Heart right ventricle (tissue), 16 donors: ENCODE data around the gene WDR5B. TPM values are rescaled to one million over a fixed set of nuclear protein-coding genes. Genes with fewer than 3 reads are reported as not detected.

ENCODE experiments used
- ATAC-seq, 8 donors: fragments of 200-7000 bp; cut with Tn5 transposase; one replicate each; pipeline ENCODE4 v1.9.1; 2020; ENCODE audit warnings: mild to moderate bottlenecking in 8 of 8, moderate library complexity in 8 of 8, moderate number of reproducible peaks in 1 of 8
- DNase-seq, 2 donors: peaks; one replicate each; pipeline ENCODE4 v3.0.0-alpha.2; 2020
- H3K27ac ChIP-seq, 10 donors: fragments of 200-600 bp; sonication (generic) in 2 of 10; one replicate each; pipeline versions ENCODE4 v1.5.0 to v1.8.0; 2020 to 2022; ENCODE audit warnings: mild to moderate bottlenecking in 3 of 10
- H3K27me3 ChIP-seq, 7 donors: fragments of 200-600 bp; one replicate each; pipeline ENCODE4 v1.8.0; 2021 to 2022; ENCODE audit warnings: mild to moderate bottlenecking in 2 of 7
- H3K36me3 ChIP-seq, 9 donors: fragments of 200-600 bp; sonication (generic) in 1 of 9; one replicate each; pipeline versions ENCODE4 v1.5.0 to v1.8.0; 2020 to 2022; ENCODE audit warnings: mild to moderate bottlenecking in 2 of 9
- H3K4me1 ChIP-seq, 9 donors: fragments of 200-600 bp; sonication (generic) in 1 of 9; one replicate each; pipeline versions ENCODE4 v1.5.0 to v1.8.0; 2020 to 2022; ENCODE audit warnings: mild to moderate bottlenecking in 4 of 9
- H3K4me3 ChIP-seq, 10 donors: fragments of 200-600 bp; sonication (generic) in 2 of 10; one replicate each; pipeline versions ENCODE4 v1.5.0 to v1.8.0; 2020 to 2022; ENCODE audit warnings: mild to moderate bottlenecking in 7 of 10, moderate library complexity in 2 of 10
- H3K9me3 ChIP-seq, 11 donors: fragments of 200-600 bp in 10 of 11; sonication (generic) in 2 of 11; one replicate each; pipeline versions ENCODE4 v1.5.0 to v1.8.0; 2013 to 2022; ENCODE audit warnings: mild to moderate bottlenecking in 2 of 11, control low read depth in 1 of 11, moderate library complexity in 1 of 11
- WGBS, 2 donors: extraction: QIAGEN DNeasy Blood & Tissue Kit; methylation state at CpG; one replicate each; pipeline ENCODE4 v1.1.7; 2013; ENCODE audit warnings: inconsistent platforms in 1 of 2; 5-methylcytosine and 5-hydroxymethylcytosine counted together
- intact Hi-C, 10 donors: fragments of 100-400 bp; cut with DNase I; formaldehyde crosslinking; loops; one replicate each; pipeline versions ENCODE4 v1.11.1 to v1.14.2; 2022
- long read RNA-seq, 3 donors: library from polyadenylated mRNA; unstranded; transcript quantifications; one replicate each; pipeline ENCODE4 v2.0.0, GENCODE V29; 2020 to 2021
- polyA plus RNA-seq, 2 donors: library from polyadenylated mRNA; stranded (reverse); fragments of 200-250 nt; gene quantifications; one replicate each; pipeline ENCODE4 v1.2.3, GENCODE V29; 2013
- total RNA-seq, 10 donors: library from RNA; stranded (reverse); fragmentation: NEBNext Ultra II Directional in 3 of 10; extraction: Animal tissue kit (Norgen Biotek cat#: 25700) in 3 of 10; gene quantifications; one replicate each; pipeline versions ENCODE4 v1.2.1 to v1.2.4, GENCODE V29; 2021 to 2023
- TF ChIP-seq, protein P1 (sequence below), 9 donors: fragments of 200-600 bp; sonication (generic) in 2 of 9; IDR thresholded peaks; one replicate each; pipeline versions ENCODE4 v1.5.0 to v1.8.0; 2021 to 2022; ENCODE audit warnings: antibody characterized with exemption in 9 of 9, mild to moderate bottlenecking in 5 of 9, moderate library complexity in 1 of 9
- donor health status: Arrhythmogenic right ventricular cardiomyopathy.
- donor health status: ischemic (EF 13 %, LVEDD 7.1; RV severe dilation, severe dysfunction).
- donor health status: healthy with polysubstance abuse.
- donor health status: DM: no; HTN: yes; CAD: no.
- donor health status: DM: no; HTN: no; CAD: no.
- donor health status: ischemic (EF 25% LVEDD 6.9; RV normal size, moderate dysfunction).
- donor health status: ischemic (EF 25% LVEDD 5.7; RV mildly dilated, moderate dysfunction).
- donor health status: healthy.
- donor health status: DM: yes; HTN: yes; CAD: no.
- donor health status: Ischemic cardiomyopathy.
- donor health status: ischemic (EF 35%, LVEDD 5.7; RV mildly dilated, moderate dysfunction).
- donor health status: nonischemic (EF 11% LVEDD 7.7; RV severe dilation, severe dysfunction).
- donor health status: DM: yes; HTN: yes; CAD: no.
- donor health status: PGD.
- donor health status: ischemic (EF 29% LVEDD 5.4; RV normal size, mild dysfunction).
- donor health status: nonischemic (EF 23%, LVEDD 6.1; RV moderate dilation, normal function).

The WDR5B gene
- 1 to 10 TPM; 2.1 to 3.9 (median 2.9) TPM for total RNA-seq
- 1 to 10 TPM; 1.8 TPM for polyA plus RNA-seq
- long read RNA-seq, donor 1, transcript WDR5B-201 (1 exons, 3,720 nt) = major isoform, 7 of 7 reads
- long read RNA-seq, donor 1, partial matches to known transcripts = 0 of 7 reads
- long read RNA-seq, donor 1, other reads (novel, unspliced or antisense) = 0 of 7 reads
- long read RNA-seq, donor 2, transcript WDR5B-201 (1 exons, 3,720 nt) = major isoform, 5 of 5 reads
- long read RNA-seq, donor 2, partial matches to known transcripts = 0 of 5 reads
- long read RNA-seq, donor 2, other reads (novel, unspliced or antisense) = 0 of 5 reads
- long read RNA-seq, donor 3, transcript WDR5B-201 (1 exons, 3,720 nt) = major isoform, 13 of 13 reads
- long read RNA-seq, donor 3, partial matches to known transcripts = 0 of 13 reads
- long read RNA-seq, donor 3, other reads (novel, unspliced or antisense) = 0 of 13 reads

DNA sequence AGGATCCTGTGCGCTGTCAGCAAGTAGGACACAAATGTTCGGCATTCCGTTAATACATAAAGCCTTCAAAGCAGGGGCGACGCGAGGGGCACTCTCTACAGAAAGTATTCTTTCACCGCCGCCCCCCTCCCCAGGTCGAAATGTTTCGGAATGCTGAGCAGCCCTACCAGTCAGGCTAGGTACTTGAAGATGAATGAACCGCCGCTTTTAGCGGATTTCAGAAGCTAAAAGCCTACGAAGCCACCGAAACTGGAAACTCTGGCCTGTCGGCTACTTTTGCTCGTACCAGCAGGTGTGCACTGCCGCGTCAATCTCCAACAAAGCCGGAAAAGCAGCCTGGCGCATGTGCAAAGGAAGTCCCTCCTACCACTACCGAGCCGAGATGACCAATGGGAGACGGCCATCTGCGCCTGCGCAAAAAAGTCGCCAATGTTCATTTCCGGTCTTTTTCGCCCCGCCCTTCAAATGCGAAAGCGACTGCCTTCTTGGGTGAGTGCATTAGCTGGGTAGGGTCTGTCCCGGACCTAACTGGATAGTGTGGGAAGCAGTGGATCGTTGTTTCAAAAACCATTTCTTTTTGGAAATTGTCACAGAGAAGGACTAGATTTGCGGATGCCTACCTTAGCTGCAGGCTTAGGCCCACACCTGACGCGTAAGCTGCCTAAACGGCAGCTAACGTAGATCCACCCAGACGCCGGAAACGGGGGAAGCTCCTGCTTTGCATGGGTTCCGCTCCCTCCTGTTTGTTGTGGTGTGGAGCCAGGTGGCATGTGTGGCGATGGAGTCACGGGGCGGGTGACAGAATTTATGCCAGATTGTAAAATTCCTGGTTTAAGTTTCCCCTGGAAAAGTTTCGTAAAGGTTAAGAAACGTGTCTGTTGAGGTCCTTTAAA is at the start of gene WDR5B:
Gene WDR5B (minus strand): TSS at position 301 of the 893 bp plus-strand sequence. CDS start 534 bp downstream, outside the sequence.
- intact Hi-C loops = loop anchor here in 2 of 10 donors (5.0 kb wide), 1 partner anchor 96 kb away; the partner anchor contains the start of gene KPNA1 (in 2 of the 2)
- 0% methylated on average over 48 of the region's 48 CpGs for WGBS, 2 donors

DNA sequence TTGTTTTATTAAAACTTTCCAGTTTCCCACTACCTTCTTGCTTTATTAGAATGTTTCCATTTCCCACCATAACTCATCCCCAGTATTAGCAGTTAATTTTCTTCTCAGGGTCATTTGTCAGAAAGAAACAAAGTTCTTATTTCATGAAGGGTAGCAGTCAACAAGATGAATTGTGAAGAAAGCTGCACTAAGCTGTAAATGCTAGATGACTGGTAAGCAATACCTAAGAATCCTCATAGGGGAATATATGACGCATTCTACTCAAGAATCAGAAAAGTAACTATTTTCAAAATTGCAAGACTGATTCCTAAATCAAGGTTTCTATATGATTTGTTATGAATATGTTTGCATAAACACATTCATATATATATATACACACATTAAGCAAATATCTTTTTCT is 48.8 kb upstream of the WDR5B start:
- TF ChIP-seq, protein P1, sequence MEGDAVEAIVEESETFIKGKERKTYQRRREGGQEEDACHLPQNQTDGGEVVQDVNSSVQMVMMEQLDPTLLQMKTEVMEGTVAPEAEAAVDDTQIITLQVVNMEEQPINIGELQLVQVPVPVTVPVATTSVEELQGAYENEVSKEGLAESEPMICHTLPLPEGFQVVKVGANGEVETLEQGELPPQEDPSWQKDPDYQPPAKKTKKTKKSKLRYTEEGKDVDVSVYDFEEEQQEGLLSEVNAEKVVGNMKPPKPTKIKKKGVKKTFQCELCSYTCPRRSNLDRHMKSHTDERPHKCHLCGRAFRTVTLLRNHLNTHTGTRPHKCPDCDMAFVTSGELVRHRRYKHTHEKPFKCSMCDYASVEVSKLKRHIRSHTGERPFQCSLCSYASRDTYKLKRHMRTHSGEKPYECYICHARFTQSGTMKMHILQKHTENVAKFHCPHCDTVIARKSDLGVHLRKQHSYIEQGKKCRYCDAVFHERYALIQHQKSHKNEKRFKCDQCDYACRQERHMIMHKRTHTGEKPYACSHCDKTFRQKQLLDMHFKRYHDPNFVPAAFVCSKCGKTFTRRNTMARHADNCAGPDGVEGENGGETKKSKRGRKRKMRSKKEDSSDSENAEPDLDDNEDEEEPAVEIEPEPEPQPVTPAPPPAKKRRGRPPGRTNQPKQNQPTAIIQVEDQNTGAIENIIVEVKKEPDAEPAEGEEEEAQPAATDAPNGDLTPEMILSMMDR (IDR thresholded peaks at IDR 0.05) = no peak
- H3K27me3 ChIP-seq = no peaks in the 10 kb centered on the region
- H3K4me3 ChIP-seq = no peak overlapping the region
- H3K36me3 ChIP-seq = peaks cover 0 to 83% (median 23%) of the 10 kb centered on the region in 9 donors
- peaks cover 0 to 21% (median 8%) of the 10 kb centered on the region in 9 donors for H3K4me1 ChIP-seq
- DNase-seq = no peak
- no peaks in the 10 kb centered on the region for H3K9me3 ChIP-seq
- intact Hi-C loops = loop anchor here in 3 of 10 donors (5.0 to 10.0 kb wide), 3 partner anchors 38 to 213 kb away; no protein-coding TSS in a partner anchor
- WGBS, 2 donors = 100% methylated on average over 1 of the region's 1 CpG
- H3K27ac ChIP-seq = no peak overlapping the region
- no peak for ATAC-seq

More for the DNA sequence above, at the start of gene WDR5B:
- ATAC-seq (peak; percentile 95 to 98 (median 97)), DNase-seq (peak; percentile 97 to 98)
- Histone ChIP-seq H3K9me3 (no peaks in the 10 kb centered on the region), H3K27ac (peak within 1 kb of the TSS; percentile 54 to 91 (median 88)), H3K4me1 (peaks cover 8 to 43% (median 27%) of the 10 kb centered on the region in 9 donors), H3K27me3 (no peaks in the 10 kb centered on the region), H3K4me3 (peak within 1 kb of the TSS; percentile 56 to 85 (median 69)), H3K36me3 (peaks cover 0 to 31% (median 0%) of the 10 kb centered on the region in 9 donors)
- TF ChIP-seq, protein P1 (IDR thresholded peaks at IDR 0.05) = peak in 3 of 9 donors; percentile 26 to 35 (median 28)

DNA sequence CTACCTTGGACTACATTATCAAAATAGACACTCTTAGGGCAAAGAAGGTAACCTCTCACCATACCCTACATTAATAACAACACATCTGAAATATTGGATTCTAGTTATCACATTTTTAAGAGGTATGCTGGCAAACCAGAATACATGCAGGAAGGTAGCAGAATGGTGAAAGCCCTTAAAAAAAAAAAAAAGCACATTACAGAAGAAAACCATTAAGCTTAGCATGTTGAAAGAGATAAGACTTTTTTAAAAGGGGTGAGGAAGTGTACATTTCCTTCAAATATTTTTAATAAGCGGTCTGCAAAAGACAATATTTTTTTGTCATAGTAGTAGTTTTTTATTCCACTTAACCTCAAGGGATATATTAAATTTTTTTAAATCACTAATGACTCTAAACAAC is 46.5 kb upstream of the WDR5B start:
- Histone ChIP-seq H3K27ac (no peak overlapping the region), H3K36me3 (peaks cover 0 to 100% (median 43%) of the 10 kb centered on the region in 9 donors), H3K4me1 (no peaks in the 10 kb centered on the region), H3K27me3 (no peaks in the 10 kb centered on the region), H3K4me3 (no peak overlapping the region), H3K9me3 (no peaks in the 10 kb centered on the region)
- no peak for DNase-seq
- intact Hi-C loops = loop anchor here in 3 of 10 donors (5.0 to 10.0 kb wide), 3 partner anchors 40 to 215 kb away; no protein-coding TSS in a partner anchor
- ATAC-seq = no peak
- TF ChIP-seq, protein P1 (IDR thresholded peaks at IDR 0.05) = no peak
- whole genome bisulfite sequencing, 2 donors = 83 to 97% methylated on average over 1 of the region's 1 CpG

DNA sequence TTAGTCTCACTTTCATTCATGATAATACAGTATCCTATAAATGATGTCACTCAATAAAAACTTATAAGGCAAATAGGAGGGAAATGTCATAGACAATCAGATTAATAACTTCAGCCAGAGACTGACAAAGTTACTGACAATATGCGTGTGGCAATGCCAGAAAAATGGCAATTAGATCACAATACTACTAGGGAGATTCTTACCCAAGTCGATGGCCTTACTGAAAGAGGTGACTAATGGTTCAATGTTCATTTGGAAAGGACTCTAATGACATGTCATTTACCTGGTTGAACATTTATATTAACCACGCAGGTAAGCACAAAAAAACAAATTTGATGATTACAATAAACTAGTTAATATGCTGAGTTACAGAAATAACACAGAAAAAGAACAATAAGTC is 45.9 kb upstream of the WDR5B start:
- peaks cover 0 to 100% (median 43%) of the 10 kb centered on the region in 9 donors for H3K36me3 ChIP-seq
- intact Hi-C loops = loop anchor here in 3 of 10 donors (5.0 to 10.0 kb wide), 3 partner anchors 40 to 215 kb away; no protein-coding TSS in a partner anchor

More for the DNA sequence above, 45.9 kb upstream of the WDR5B start:
- Histone ChIP-seq H3K9me3 (no peaks in the 10 kb centered on the region), H3K4me1 (no peaks in the 10 kb centered on the region), H3K27me3 (no peaks in the 10 kb centered on the region), H3K4me3 (no peak overlapping the region), H3K27ac (no peak overlapping the region)
- 85 to 86% methylated on average over 3 of the region's 3 CpGs for WGBS, 2 donors
- DNase-seq (no peak), ATAC-seq (no peak)
- TF ChIP-seq, protein P1 (IDR thresholded peaks at IDR 0.05) = no peak
